Stimulated activated CD4-positive, alpha-beta T cell treated with anti-CD3 and anti-CD28 coated beads, Interleukin-1b, Interleukin-23, amount 100 ng/mL, for 48 hours (primary cell): ENCODE results near the gene KLHL8.
"Not testable (repeated sequence)": the region's sequence is repeated elsewhere in the genome, so short reads cannot be mapped to it uniquely, and the experiment has no call there.

Experiments
- DNase-seq: peaks from one replicate; pipeline ENCODE4 v3.0.0-alpha.2; 2020

The KLHL8 gene

DNA sequence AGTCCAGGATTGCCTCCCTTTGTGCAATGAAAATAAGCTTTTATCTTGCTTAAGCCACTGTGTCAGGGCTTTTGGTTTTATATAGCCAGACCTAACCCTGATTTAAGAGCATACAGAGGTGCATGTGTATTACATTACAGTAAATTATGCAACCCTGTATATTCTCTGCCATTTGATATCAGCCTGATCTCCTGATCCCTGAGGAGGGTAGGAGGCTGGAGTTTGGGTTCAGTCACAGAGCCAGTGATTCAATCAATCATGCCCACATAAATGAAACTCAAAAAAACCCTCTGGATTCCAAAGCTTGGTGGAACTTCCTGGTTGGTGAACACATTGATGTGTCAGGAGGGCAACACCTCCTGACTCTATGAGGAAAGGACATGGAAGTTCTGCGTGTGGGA lies 7.3 kb upstream of the KLHL8 start:
- no peak for DNase-seq

GRCh38 chr4:87225936-87226335 lies 5.5 kb upstream of the KLHL8 start:
- no peak for DNase-seq

GRCh38 chr4:87224141-87224923 lies 3.9 kb upstream of the KLHL8 start:
- no peak for DNase-seq

DNA sequence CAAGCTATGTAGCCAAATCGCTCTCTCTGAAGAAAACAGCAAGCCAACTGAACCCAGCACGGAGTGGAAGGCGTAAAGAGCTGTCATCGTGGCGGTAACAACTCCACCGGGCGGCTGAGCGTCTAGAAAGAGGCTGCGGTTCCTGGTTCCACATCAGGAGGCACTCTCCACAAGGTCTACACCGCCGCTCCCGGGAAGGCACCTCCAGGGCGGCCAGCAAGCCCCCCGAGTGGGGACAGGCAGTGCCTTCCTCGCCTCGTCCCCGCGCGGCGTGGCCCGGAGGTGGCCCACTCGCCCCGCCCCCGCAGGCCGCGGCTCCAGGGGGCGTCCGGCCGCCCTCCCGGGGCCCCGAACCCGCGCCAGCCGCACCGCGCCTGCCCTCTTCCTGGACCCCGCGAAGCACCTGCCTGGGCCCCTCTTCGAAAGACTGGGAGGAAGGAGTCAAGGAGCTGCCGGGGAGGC lies 755 bp downstream of the KLHL8 start:
- DNase-seq, result peak; percentile 57

DNA sequence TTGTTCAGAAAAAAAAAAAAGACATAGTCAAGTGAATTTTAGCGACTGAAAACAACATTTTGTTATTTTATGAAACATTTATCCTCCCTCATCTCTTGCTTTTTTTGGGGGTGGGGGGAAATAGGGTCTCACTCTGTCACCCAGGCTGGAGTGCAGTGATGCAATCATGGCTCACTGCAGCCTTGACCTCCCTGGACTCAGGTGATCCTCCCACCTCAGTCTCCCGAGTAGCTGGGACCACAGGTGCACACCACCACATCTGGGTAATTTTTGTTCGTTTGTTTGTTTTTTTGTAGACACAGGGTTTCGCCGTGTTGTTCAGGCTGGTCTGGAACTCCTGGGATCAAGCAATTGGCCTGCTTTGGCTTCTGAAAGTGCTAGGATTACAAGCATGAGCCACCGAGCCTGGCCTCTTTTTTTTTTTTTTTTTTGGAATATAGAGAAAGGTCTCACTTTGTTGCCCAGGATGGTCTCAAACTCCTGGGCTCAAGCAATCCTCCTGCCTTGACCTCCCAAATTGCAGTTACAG lies 3.1 kb downstream of the KLHL8 start:
- not testable (repeated sequence) for DNase-seq

GRCh38 chr4:87216469-87216868 lies 3.9 kb downstream of the KLHL8 start:
- DNase-seq, result no peak

DNA sequence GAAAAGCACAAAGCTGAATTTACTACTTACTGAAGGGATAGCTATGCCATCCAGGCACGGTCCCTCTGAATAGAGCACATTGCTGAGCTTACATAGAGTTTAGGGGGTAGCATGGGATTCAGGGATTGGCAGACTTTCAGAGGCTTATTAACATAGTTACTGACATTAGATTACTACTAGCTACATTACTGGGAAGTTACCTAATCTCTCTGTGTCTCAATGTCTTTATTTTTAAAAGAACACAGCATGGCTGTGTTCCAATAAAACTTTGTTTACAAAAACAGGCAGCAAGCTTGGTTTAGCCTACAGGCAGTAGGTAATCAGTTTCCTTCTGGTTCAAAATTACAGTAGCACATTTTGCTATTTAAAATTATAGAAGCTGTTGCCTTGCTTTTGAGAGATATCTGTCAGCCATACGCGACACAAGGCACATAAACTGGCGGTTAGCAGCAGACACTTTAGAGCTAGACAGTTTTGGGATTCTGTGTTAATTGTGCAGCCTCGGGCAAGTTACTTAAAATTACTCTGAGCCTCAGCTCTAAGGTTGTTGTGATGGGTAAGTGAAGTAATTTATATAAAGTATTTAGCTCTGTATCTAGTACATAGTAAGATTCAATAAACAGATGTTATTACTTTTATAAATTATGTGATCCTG lies 6.9 kb downstream of the KLHL8 start:
- no peak for DNase-seq

DNA sequence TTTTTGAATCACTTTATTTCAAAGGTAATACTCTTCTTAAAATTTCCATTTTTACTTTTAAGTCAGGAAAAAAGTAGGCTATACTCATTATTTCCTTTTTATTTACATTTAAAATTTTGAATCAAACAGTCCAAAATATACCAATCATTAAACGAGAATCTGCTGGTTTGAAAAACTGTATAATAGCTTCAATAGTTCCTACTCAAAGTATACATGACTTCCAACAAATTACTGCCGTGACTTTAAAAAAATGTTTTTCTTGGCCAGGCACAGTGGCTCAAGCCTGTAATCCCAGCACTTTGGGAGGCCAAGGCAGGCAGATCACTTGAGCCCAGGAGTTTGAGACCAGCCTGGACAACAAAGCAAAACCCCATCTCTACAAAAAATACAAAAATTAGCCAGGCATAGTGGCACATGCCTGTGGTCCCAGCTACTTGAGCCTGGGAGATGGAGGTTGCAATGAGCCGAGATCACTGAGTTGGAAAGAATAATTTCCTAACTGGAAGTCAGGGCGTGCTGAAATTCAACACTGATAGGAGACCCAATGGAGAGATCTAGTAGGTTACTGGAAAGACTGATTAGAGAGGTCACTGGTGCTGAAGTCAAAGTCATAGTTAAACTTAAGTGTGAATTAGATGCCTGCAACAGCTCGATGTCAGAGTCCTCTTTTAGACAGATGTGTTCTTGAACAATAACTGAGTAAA lies 9.0 kb downstream of the KLHL8 start:
- no peak for DNase-seq

GRCh38 chr4:87209696-87210095 lies 10.7 kb downstream of the KLHL8 start:
- peak; percentile 19 for DNase-seq

DNA sequence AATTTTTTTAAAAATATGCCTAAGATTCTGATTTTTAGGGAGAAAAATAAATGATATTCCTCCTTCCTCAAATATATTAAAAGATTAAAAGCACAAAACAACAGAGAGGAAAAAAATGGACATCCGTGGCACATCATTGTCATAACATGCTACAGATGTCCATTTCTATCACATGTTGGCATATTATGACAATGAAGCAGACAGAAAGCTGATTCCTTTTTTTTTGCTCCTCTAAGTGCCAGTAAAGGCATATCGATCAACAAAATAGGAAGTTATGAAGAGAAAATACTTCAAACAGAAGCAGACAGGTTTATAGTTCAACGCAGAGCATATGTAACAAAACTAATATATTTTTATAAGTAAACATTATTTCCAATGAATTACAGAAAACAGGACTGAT lies 11.2 kb downstream of the KLHL8 start:
- DNase-seq, result no peak

GRCh38 chr4:87204559-87204958 lies 15.9 kb downstream of the KLHL8 start:
- no peak for DNase-seq

- no peak for DNase-seq
Measured at GRCh38 chr4:87196927-87197326, 23.5 kb downstream of the KLHL8 start.

DNA sequence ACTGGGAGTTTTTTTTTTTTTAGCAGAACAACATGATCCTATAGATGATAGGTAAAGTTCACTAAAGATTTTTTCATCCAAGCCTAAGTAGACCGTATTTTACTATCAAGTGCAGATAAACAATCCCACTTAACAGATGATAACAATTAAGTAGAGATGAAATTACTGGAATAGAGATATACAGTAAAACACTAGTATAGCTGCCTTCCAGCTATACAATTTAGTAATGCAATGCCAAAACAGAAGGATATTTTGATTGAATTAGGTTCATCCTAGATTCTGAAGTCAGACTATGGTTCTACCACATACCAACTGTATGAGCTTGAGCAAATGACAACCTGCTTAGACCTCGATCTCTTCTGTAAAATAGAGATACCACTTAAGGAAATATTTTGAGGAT lies 24.3 kb downstream of the KLHL8 start:
- DNase-seq, result no peak

GRCh38 chr4:87193958-87194675 lies 26.3 kb downstream of the KLHL8 start:
- DNase-seq, result no peak

GRCh38 chr4:87192145-87192919 lies 28.1 kb downstream of the KLHL8 start:
- DNase-seq, result no peak

GRCh38 chr4:87188932-87189331 lies 31.5 kb downstream of the KLHL8 start:
- DNase-seq, result no peak

- no peak for DNase-seq
Measured at GRCh38 chr4:87188048-87188447, 32.4 kb downstream of the KLHL8 start.

- no peak for DNase-seq
Measured at GRCh38 chr4:87185146-87185870, 35.1 kb downstream of the KLHL8 start.

DNA sequence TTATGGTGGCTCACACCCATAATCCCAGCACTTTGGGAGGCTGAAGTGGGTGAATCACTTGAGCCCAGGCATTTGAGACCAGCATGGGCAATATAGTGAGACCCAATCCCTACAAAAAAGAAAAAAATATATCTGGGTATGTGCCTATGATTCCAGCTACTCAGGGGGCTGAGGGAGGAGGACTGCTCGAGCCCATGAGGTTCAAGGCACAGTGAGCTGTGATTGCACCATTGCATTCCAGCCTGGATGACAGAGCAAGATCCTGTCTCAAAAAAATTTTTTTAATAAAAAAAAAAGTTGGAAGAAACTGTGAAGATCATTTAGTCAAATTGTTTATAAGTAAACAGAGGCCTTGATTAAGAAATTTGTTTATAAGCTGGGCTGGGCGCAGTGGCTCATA lies 39.7 kb downstream of the KLHL8 start:
- no peak for DNase-seq

- DNase-seq, result no peak
Measured at GRCh38 chr4:87179751-87180150, 40.7 kb downstream of the KLHL8 start.

- no peak for DNase-seq
Measured at GRCh38 chr4:87174672-87175071, 45.7 kb downstream of the KLHL8 start.
